Liver (tissue), 9 donors: ENCODE data around the gene MBNL2. TPM values are rescaled to one million over a fixed set of nuclear protein-coding genes. Genes with fewer than 3 reads are reported as not detected.

Source experiments
- DNase-seq: peaks from one replicate; pipeline ENCODE4 v3.0.0-alpha.2; 2017; ENCODE audit warnings: low spot score
- H3K27ac ChIP-seq, 2 donors: one replicate each; pipeline ENCODE4 v1.7.0; 2013; ENCODE audit warnings: inconsistent platforms in 2 of 2, low read length in 2 of 2, control low read depth in 1 of 2, low read depth in 1 of 2, mild to moderate bottlenecking in 1 of 2
- H3K27me3 ChIP-seq, 4 donors: one replicate each; pipeline versions ENCODE4 v1.6.1 to v1.7.0; 2013; ENCODE audit warnings: low read length in 3 of 4, inconsistent platforms in 1 of 4, mild to moderate bottlenecking in 1 of 4, moderate library complexity in 1 of 4; ENCODE audit not compliant: control insufficient read depth in 4 of 4, insufficient read depth in 4 of 4
- H3K36me3 ChIP-seq, 4 donors: one replicate each; pipeline versions ENCODE4 v1.6.1 to v1.7.0; 2013; ENCODE audit warnings: low read length in 3 of 4, mild to moderate bottlenecking in 3 of 4, low read depth in 1 of 4, moderate library complexity in 1 of 4; ENCODE audit not compliant: control insufficient read depth in 4 of 4, insufficient read depth in 3 of 4
- H3K4me1 ChIP-seq, 4 donors: one replicate each; pipeline versions ENCODE4 v1.6.1 to v1.7.0; 2013; ENCODE audit warnings: low read length in 3 of 4, mild to moderate bottlenecking in 3 of 4, moderate library complexity in 1 of 4; ENCODE audit not compliant: control insufficient read depth in 4 of 4, insufficient read depth in 4 of 4
- H3K4me3 ChIP-seq, 3 donors: one replicate each; pipeline versions ENCODE4 v1.6.1 to v1.7.0; 2013; ENCODE audit warnings: low read length in 3 of 3, control low read depth in 1 of 3, low read depth in 1 of 3, mild to moderate bottlenecking in 1 of 3
- H3K9ac ChIP-seq, 2 donors: one replicate each; pipeline ENCODE4 v1.7.0; 2013; ENCODE audit warnings: low read length in 2 of 2, mild to moderate bottlenecking in 2 of 2, moderate library complexity in 2 of 2, control low read depth in 1 of 2, low read depth in 1 of 2
- H3K9me3 ChIP-seq, 4 donors: one replicate each; pipeline versions ENCODE4 v1.6.1 to v1.7.0; 2013; ENCODE audit warnings: low read length in 3 of 4; ENCODE audit not compliant: control insufficient read depth in 4 of 4
- EGR1 ChIP-seq, 2 donors: IDR thresholded peaks; 2 replicates each; pipeline ENCODE4 v1.6.1; 2016 to 2018; ENCODE audit warnings: antibody characterized with exemption in 2 of 2, low read depth in 2 of 2
- FOXA1 ChIP-seq: IDR thresholded peaks from 2 replicates; pipeline ENCODE4 v1.6.1; 2016; ENCODE audit warnings: antibody characterized with exemption
- GABPA ChIP-seq, 2 donors: IDR thresholded peaks in 1 of 2; conservative IDR thresholded peaks in 1 of 2; 2 replicates each; pipeline ENCODE4 v1.6.1; 2016; ENCODE audit warnings: antibody characterized with exemption in 2 of 2, mild to moderate bottlenecking in 1 of 2, moderate library complexity in 1 of 2
- HNF4A ChIP-seq, 2 donors: conservative IDR thresholded peaks; 2 replicates each; pipeline ENCODE4 v1.6.1; 2016; ENCODE audit warnings: antibody characterized with exemption in 2 of 2, mild to moderate bottlenecking in 2 of 2
- NR2F2 ChIP-seq: IDR thresholded peaks from 2 replicates; pipeline ENCODE4 v1.6.1; 2016; ENCODE audit warnings: antibody characterized with exemption
- RAD21 ChIP-seq, 2 donors: IDR thresholded peaks; 2 replicates each; pipeline ENCODE4 v1.6.1; 2016; ENCODE audit warnings: antibody characterized with exemption in 2 of 2, mild to moderate bottlenecking in 2 of 2
- RXRA ChIP-seq, 2 donors: IDR thresholded peaks; 2 replicates each; pipeline ENCODE4 v1.6.1; 2017 to 2018; ENCODE audit warnings: antibody characterized with exemption in 2 of 2, mild to moderate bottlenecking in 1 of 2
- SP1 ChIP-seq: IDR thresholded peaks from 2 replicates; pipeline ENCODE4 v1.6.1; 2018; ENCODE audit warnings: antibody characterized with exemption, mild to moderate bottlenecking
- TAF1 ChIP-seq: conservative IDR thresholded peaks from 2 replicates; pipeline ENCODE4 v1.6.1; 2016; ENCODE audit warnings: antibody characterized with exemption, mild to moderate bottlenecking
- YY1 ChIP-seq: IDR thresholded peaks from 2 replicates; pipeline ENCODE4 v1.6.1; 2016; ENCODE audit warnings: antibody characterized with exemption, mild to moderate bottlenecking
- WGBS: extraction: QIAGEN DNeasy Blood & Tissue Kit; methylation state at CpG from one replicate; pipeline ENCODE4 v1.1.7; 2013; 5-methylcytosine and 5-hydroxymethylcytosine counted together
- polyA plus RNA-seq, 2 donors: library from polyadenylated mRNA; stranded (reverse) in 1 of 2; unstranded in 1 of 2; fragments of 200-250 nt in 1 of 2; fragments of >200 nt in 1 of 2; fragmentation: Nextera tagmentation in 1 of 2; extraction: Ambion mirVana in 1 of 2; gene quantifications; one replicate each; pipeline versions ENCODE4 v1.2.1 to v1.2.3, GENCODE V29; 2013 to 2015
- total RNA-seq, 2 donors: library from RNA; depleted of rRNA; stranded (reverse); fragments of >200 nt; gene quantifications; one replicate each; pipeline ENCODE4 v1.2.3, GENCODE V29; 2014
- TF ChIP-seq, protein P1 (sequence below): IDR thresholded peaks from 2 replicates; pipeline ENCODE4 v1.6.1; 2016; ENCODE audit warnings: antibody characterized with exemption
- TF ChIP-seq, protein P2 (sequence below): IDR thresholded peaks from 2 replicates; pipeline ENCODE4 v1.6.1; 2016; ENCODE audit warnings: antibody characterized with exemption
- TF ChIP-seq, protein P3 (sequence below): IDR thresholded peaks from 2 replicates; pipeline ENCODE4 v1.6.1; 2016; ENCODE audit warnings: antibody characterized with exemption
- donor health status: healthy.
- donor health status: healthy.
- donor health status: healthy.
- donor health status: healthy.
- donor health status: healthy.

Gene MBNL2
- total and polyA plus RNA-seq, 4 donors: 16.0 to 49.6 (median 36.8) TPM

DNA sequence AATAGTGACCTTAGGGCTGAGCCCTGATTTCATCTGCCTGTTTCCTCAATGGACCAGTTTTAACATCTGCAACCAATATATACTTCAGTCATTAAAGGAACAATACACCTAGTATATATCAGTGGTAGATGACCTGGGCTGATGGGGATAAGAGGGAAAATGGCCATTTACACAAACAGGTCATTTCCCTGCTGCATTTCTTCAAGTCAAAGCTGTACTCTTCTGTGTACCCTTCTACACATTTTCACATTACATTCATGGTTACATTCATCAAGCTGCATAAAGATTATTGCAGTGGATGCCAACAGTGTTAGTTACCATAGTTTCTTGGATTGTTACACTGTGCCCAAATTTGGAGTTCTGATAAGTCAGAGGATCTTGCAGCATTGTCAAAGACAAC lies 130.7 kb downstream of the MBNL2 start:
- no peak for TF ChIP-seq FOXA1
- no peak for TF ChIP-seq RAD21 (IDR thresholded peaks at IDR 0.05)
- TF ChIP-seq YY1: no peak
- no peak for TF ChIP-seq SP1
- no peak for TF ChIP-seq HNF4A (conservative IDR thresholded peaks at IDR 0.05)
- no peak for TF ChIP-seq TAF1
- TF ChIP-seq, protein P1, sequence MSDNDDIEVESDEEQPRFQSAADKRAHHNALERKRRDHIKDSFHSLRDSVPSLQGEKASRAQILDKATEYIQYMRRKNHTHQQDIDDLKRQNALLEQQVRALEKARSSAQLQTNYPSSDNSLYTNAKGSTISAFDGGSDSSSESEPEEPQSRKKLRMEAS: no peak
- TF ChIP-seq RXRA (IDR thresholded peaks at IDR 0.05): no peak
- no peak for TF ChIP-seq EGR1 (IDR thresholded peaks at IDR 0.05; ENCODE audit: low read depth in 2 of 2)
- Histone ChIP-seq H3K4me3 (no peak overlapping the region), H3K27me3 (no peaks in the 10 kb centered on the region), H3K9ac (no peak overlapping the region), H3K9me3 (no peaks in the 10 kb centered on the region), H3K4me1 (peaks cover 3 to 14% (median 6%) of the 10 kb centered on the region in 4 donors), H3K27ac (no peak overlapping the region), H3K36me3 (peaks cover 2 to 39% (median 38%) of the 10 kb centered on the region in 4 donors)
- no peak for DNase-seq

DNA sequence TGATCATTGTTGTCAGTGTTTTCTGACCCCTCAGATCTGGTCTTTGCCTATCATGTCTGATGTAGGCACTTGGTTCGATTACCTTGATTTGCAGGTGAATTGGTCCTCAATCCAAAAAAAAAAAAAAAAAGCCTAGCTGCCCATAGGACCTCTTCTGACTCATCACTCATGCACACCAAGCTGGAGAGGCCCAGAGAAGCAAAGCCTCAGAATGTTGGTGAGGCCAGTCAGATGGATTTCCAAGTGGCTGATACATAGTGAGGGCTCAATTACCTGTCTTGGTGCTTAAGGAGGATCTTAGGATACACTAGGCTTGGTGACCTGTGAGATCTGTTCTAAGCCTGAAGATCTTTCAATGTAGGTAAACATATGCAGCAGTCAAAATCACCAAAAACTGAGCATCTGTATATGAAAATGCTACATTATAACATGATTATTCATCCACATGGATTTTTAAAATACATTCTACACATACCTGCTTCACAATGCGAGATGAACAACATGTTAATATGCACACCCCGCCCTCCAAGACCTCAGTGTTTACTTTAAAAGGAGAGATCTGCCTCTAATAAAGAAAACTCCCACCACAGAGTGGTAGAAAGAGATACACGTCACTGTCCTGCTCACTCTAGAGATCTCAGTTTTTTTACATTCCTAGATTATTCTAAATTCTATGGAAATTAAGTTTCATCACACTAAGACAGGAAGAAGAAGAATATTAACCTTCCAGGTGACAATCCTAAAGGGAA lies 132.0 kb downstream of the MBNL2 start:
- Histone ChIP-seq H3K4me3 (no peak overlapping the region), H3K27ac (no peak overlapping the region), H3K9ac (no peak overlapping the region), H3K9me3 (no peaks in the 10 kb centered on the region), H3K36me3 (peaks cover 2 to 41% (median 36%) of the 10 kb centered on the region in 4 donors), H3K27me3 (no peaks in the 10 kb centered on the region), H3K4me1 (peaks cover under 1 to 7% (median 3%) of the 10 kb centered on the region in 4 donors)
- TF ChIP-seq, protein P2, sequence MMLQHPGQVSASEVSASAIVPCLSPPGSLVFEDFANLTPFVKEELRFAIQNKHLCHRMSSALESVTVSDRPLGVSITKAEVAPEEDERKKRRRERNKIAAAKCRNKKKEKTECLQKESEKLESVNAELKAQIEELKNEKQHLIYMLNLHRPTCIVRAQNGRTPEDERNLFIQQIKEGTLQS: no peak
- TF ChIP-seq HNF4A (conservative IDR thresholded peaks at IDR 0.05): no peak
- DNase-seq: no peak
- 96% methylated on average over 4 of the region's 4 CpGs for WGBS

DNA sequence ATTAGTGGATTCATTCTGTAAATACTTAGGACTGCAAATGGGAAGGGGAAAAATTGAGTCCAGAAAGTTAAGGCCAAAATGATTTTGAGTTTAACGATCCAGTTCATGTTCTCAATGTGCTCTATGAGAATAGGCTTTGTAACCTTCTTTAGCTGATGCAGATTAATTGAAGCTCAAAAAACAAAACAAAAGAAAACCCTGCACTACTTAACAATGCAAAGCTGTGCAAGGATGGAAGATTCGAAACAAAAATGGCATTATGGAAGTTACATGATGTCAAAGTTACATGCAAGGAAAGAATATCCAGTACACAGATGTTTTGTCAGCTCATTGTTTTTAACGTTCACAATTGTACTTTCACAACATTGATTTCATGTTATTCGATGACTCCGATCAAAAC lies 132.7 kb downstream of the MBNL2 start:
- no peak overlapping the region for H3K9ac ChIP-seq
- no peak overlapping the region for H3K27ac ChIP-seq
- H3K4me3 ChIP-seq: no peak overlapping the region
- 92% methylated on average over 5 of the region's 5 CpGs for WGBS
- peaks cover 1 to 10% (median 5%) of the 10 kb centered on the region in 4 donors for H3K4me1 ChIP-seq
- TF ChIP-seq, protein P3, sequence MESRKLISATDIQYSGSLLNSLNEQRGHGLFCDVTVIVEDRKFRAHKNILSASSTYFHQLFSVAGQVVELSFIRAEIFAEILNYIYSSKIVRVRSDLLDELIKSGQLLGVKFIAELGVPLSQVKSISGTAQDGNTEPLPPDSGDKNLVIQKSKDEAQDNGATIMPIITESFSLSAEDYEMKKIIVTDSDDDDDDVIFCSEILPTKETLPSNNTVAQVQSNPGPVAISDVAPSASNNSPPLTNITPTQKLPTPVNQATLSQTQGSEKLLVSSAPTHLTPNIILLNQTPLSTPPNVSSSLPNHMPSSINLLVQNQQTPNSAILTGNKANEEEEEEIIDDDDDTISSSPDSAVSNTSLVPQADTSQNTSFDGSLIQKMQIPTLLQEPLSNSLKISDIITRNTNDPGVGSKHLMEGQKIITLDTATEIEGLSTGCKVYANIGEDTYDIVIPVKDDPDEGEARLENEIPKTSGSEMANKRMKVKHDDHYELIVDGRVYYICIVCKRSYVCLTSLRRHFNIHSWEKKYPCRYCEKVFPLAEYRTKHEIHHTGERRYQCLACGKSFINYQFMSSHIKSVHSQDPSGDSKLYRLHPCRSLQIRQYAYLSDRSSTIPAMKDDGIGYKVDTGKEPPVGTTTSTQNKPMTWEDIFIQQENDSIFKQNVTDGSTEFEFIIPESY: no peak
- no peaks in the 10 kb centered on the region for H3K27me3 ChIP-seq
- H3K36me3 ChIP-seq: peaks cover 0 to 34% (median 32%) of the 10 kb centered on the region in 4 donors
- DNase-seq: no peak
- H3K9me3 ChIP-seq: no peaks in the 10 kb centered on the region

DNA sequence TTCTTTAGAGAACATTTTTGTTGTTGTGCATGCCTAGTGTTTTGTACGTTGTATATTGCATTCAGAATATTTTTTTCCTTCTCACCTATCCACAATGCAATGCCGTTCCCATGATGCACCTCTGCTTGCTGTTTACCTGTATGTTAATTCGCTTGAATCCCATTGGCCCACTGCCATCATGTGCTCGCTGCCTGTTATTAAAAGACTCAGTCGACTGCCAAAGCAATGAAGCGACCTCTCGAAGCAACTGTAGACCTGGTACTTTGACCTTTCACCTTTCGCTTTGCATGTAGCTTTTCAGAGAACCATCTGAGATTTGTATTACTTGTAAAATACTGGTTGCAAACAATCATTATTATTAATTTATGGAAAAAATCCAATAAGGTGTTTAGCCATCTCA lies 134.5 kb downstream of the MBNL2 start:
- peaks cover 1 to 10% (median 5%) of the 10 kb centered on the region in 4 donors for H3K4me1 ChIP-seq
- no peak overlapping the region for H3K27ac ChIP-seq
- H3K9me3 ChIP-seq: no peaks in the 10 kb centered on the region
- WGBS: 62% methylated on average over 8 of the region's 8 CpGs
- H3K9ac ChIP-seq: no peak overlapping the region
- no peak overlapping the region for H3K4me3 ChIP-seq
- no peak for DNase-seq
- H3K27me3 ChIP-seq: no peaks in the 10 kb centered on the region
- peaks cover 6 to 29% (median 25%) of the 10 kb centered on the region in 4 donors for H3K36me3 ChIP-seq
- TF ChIP-seq, protein P3: no peak
- TF ChIP-seq GABPA (IDR thresholded peaks at IDR 0.05 in 1 of 2, conservative IDR thresholded peaks at IDR 0.05 in 1 of 2) (no peak), HNF4A (conservative IDR thresholded peaks at IDR 0.05) (peak; percentile 34 to 65), RAD21 (IDR thresholded peaks at IDR 0.05) (no peak), EGR1 (IDR thresholded peaks at IDR 0.05; ENCODE audit: low read depth in 2 of 2) (no peak), NR2F2 (peak; percentile 62), RXRA (IDR thresholded peaks at IDR 0.05) (peak in 1 of 2 donors; percentile 18), TAF1 (no peak)
- TF ChIP-seq, protein P1: no peak
